Measurements from ENCODE around the gene OTUB2.

OTUB2 gene

GRCh38 chr14:93997916-93998870 lies 27.9 kb upstream of the OTUB2 start:
- Histone ChIP-seq H3K9ac (no peak overlapping the region), H3K4me3 (IDR thresholded peaks at IDR 0.05; ENCODE audit: insufficient read depth, low read depth, low read length) (no peak overlapping the region), H2AFZ (ENCODE audit: low read depth) (no peak overlapping the region), H3K27ac (no peak overlapping the region), H4K20me1 (ENCODE audit: insufficient read depth) (no peaks in the 10 kb centered on the region), H3K4me1 (ENCODE audit: low read depth, poor library complexity, severe bottlenecking) (peaks cover 35% of the 10 kb centered on the region), H3K27me3 (ENCODE audit: insufficient read depth, low read depth) (no peaks in the 10 kb centered on the region), H3K36me3 (ENCODE audit: insufficient read depth) (no peaks in the 10 kb centered on the region), H3K79me2 (ENCODE audit: insufficient read depth, low read depth) (no peaks in the 10 kb centered on the region), H3K4me2 (no peak overlapping the region)
- TF ChIP-seq CTCF (conservative IDR thresholded peaks at IDR 0.05; ENCODE audit: low read depth, low read length): no peak

- H3K27me3 ChIP-seq (ENCODE audit: insufficient read depth, low read depth): no peaks in the 10 kb centered on the region
- no peaks in the 10 kb centered on the region for H3K36me3 ChIP-seq (ENCODE audit: insufficient read depth)
- no peak for TF ChIP-seq CTCF (conservative IDR thresholded peaks at IDR 0.05; ENCODE audit: low read depth, low read length)
- no peak overlapping the region for H3K4me3 ChIP-seq (IDR thresholded peaks at IDR 0.05; ENCODE audit: insufficient read depth, low read depth, low read length)
- no peak overlapping the region for H3K9ac ChIP-seq
- peaks cover 32% of the 10 kb centered on the region for H3K4me1 ChIP-seq (ENCODE audit: low read depth, poor library complexity, severe bottlenecking)
- H3K27ac ChIP-seq: no peak overlapping the region
- H4K20me1 ChIP-seq (ENCODE audit: insufficient read depth): no peaks in the 10 kb centered on the region
- no peak overlapping the region for H2AFZ ChIP-seq (ENCODE audit: low read depth)
- no peaks in the 10 kb centered on the region for H3K79me2 ChIP-seq (ENCODE audit: insufficient read depth, low read depth)
- H3K4me2 ChIP-seq: no peak overlapping the region
Measured at GRCh38 chr14:93998871-93999403, 27.2 kb upstream of the OTUB2 start.

GRCh38 chr14:93999573-93999972 lies 26.6 kb upstream of the OTUB2 start:
- no peak for TF ChIP-seq CTCF (conservative IDR thresholded peaks at IDR 0.05; ENCODE audit: low read depth, low read length)
- Histone ChIP-seq H3K4me1 (ENCODE audit: low read depth, poor library complexity, severe bottlenecking) (peaks cover 32% of the 10 kb centered on the region), H3K79me2 (ENCODE audit: insufficient read depth, low read depth) (no peaks in the 10 kb centered on the region), H3K4me2 (no peak overlapping the region), H3K4me3 (IDR thresholded peaks at IDR 0.05; ENCODE audit: insufficient read depth, low read depth, low read length) (no peak overlapping the region), H4K20me1 (ENCODE audit: insufficient read depth) (no peaks in the 10 kb centered on the region), H2AFZ (ENCODE audit: low read depth) (no peak overlapping the region), H3K9ac (no peak overlapping the region), H3K27me3 (ENCODE audit: insufficient read depth, low read depth) (no peaks in the 10 kb centered on the region), H3K36me3 (ENCODE audit: insufficient read depth) (no peaks in the 10 kb centered on the region), H3K27ac (no peak overlapping the region)

GRCh38 chr14:94000267-94000666 lies 25.9 kb upstream of the OTUB2 start:
- Histone ChIP-seq H3K79me2 (ENCODE audit: insufficient read depth, low read depth) (no peaks in the 10 kb centered on the region), H3K4me1 (ENCODE audit: low read depth, poor library complexity, severe bottlenecking) (peaks cover 32% of the 10 kb centered on the region), H3K4me2 (no peak overlapping the region), H3K9ac (no peak overlapping the region), H3K4me3 (IDR thresholded peaks at IDR 0.05; ENCODE audit: insufficient read depth, low read depth, low read length) (no peak overlapping the region), H3K36me3 (ENCODE audit: insufficient read depth) (no peaks in the 10 kb centered on the region), H4K20me1 (ENCODE audit: insufficient read depth) (no peaks in the 10 kb centered on the region), H3K27me3 (ENCODE audit: insufficient read depth, low read depth) (no peaks in the 10 kb centered on the region), H2AFZ (ENCODE audit: low read depth) (no peak overlapping the region), H3K27ac (no peak overlapping the region)
- no peak for TF ChIP-seq CTCF (conservative IDR thresholded peaks at IDR 0.05; ENCODE audit: low read depth, low read length)
